OCI-LY3 (cell line): Measurements from ENCODE around the gene CLIP2.

Source experiments
- CTCF ChIP-seq: fragments of 200-600, 300-600 bp; sonication (generic); IDR thresholded peaks from 2 replicates; pipeline ENCODE4 v1.5.1; 2014; ENCODE audit warnings: antibody characterized with exemption, low read length, low read depth
- EZH2phosphoT487 ChIP-seq: fragments of 200-600 bp; shearing (Covaris generic); IDR thresholded peaks from 2 replicates; pipeline ENCODE4 v1.6.1; 2018; ENCODE audit warnings: antibody characterized with exemption, mixed run types, low read depth

- TF ChIP-seq CTCF, result no peak
- TF ChIP-seq EZH2phosphoT487, result no peak
These were observed 17.0 kb downstream of the CLIP2 start for GRCh38 chr7:74306004-74306729.
